Caco-2 (cell line): ENCODE data around the gene HSD17B3. TPM values are rescaled to one million over a fixed set of nuclear protein-coding genes. Genes with fewer than 3 reads are reported as not detected.

Experiments
- BruUV-seq: library from RNA; stranded (reverse); fragments of 400-500 nt; replicated peaks from 2 replicates; lab custom pipeline; 2021; lab: Mats Ljungman, UMichigan
- CTCF ChIA-PET: fragments of 300-600 bp; sonication (Branson Sonifier 250); formaldehyde crosslinking; loops from one replicate; lab custom pipeline; 2022; ENCODE audit warnings: antibody characterized with exemption; lab: Charles Lee
- POLR2A ChIA-PET: fragments of 300-600 bp; sonication (Branson Sonifier 250); formaldehyde crosslinking; loops from one replicate; lab custom pipeline; 2022; ENCODE audit warnings: antibody characterized with exemption; lab: Charles Lee
- DNase-seq, 2 experiments: peaks; one replicate each; pipeline versions ENCODE4 v3.0.0 to v3.0.0-alpha.2; 2020 to 2022
- H3K27me3 ChIP-seq: replicated peaks from 2 replicates; pipeline ENCODE4 v1.6.0; 2011; ENCODE audit warnings: low read length; ENCODE audit not compliant: control insufficient read depth, insufficient read depth
- H3K36me3 ChIP-seq: 2 replicates; pipeline ENCODE4 v1.5.1; 2011; ENCODE audit warnings: low read length; ENCODE audit not compliant: control insufficient read depth, insufficient read depth
- H3K4me1 ChIP-seq: fragments of 250-450 bp; sonication (Bioruptor Pico); 2 replicates; pipeline ENCODE4 v1.5.1; 2020; ENCODE audit warnings: mild to moderate bottlenecking
- H3K4me3 ChIP-seq: 2 replicates; pipeline ENCODE4 v1.5.1; 2011; ENCODE audit warnings: low read depth, mild to moderate bottlenecking, control low read depth, low read length
- H3K9me3 ChIP-seq: fragments of 250-450 bp; sonication (Bioruptor Pico); 2 replicates; pipeline ENCODE4 v1.5.1; 2020; ENCODE audit warnings: mild to moderate bottlenecking, moderate library complexity
- H3K27ac Mint-ChIP-seq: one replicate; pipeline ENCODE4 v1.8.0; 2022; ENCODE audit warnings: mixed read lengths; ENCODE audit not compliant: unreplicated experiment
- H3K27me3 Mint-ChIP-seq: one replicate; pipeline ENCODE4 v1.8.0; 2022; ENCODE audit warnings: mixed read lengths; ENCODE audit not compliant: insufficient read depth, unreplicated experiment
- H3K36me3 Mint-ChIP-seq: one replicate; pipeline ENCODE4 v1.8.0; 2022; ENCODE audit warnings: mild to moderate bottlenecking, mixed read lengths; ENCODE audit not compliant: insufficient read depth, unreplicated experiment
- H3K4me1 Mint-ChIP-seq: one replicate; pipeline ENCODE4 v1.8.0; 2022; ENCODE audit warnings: low read depth, mixed read lengths; ENCODE audit not compliant: unreplicated experiment
- H3K4me3 Mint-ChIP-seq: one replicate; pipeline ENCODE4 v1.8.0; 2022; ENCODE audit warnings: mild to moderate bottlenecking, moderate library complexity, mixed read lengths; ENCODE audit not compliant: unreplicated experiment
- H3K9me3 Mint-ChIP-seq: one replicate; pipeline ENCODE4 v1.8.0; 2022; ENCODE audit warnings: mixed read lengths; ENCODE audit not compliant: unreplicated experiment
- intact Hi-C: fragments of 100-400 bp; cut with micrococcal nuclease; formaldehyde crosslinking; loops from one replicate; pipeline ENCODE4 v1.10.0; 2022; ENCODE audit not compliant: unreplicated experiment
- total RNA-seq: library from RNA; stranded (reverse); gene quantifications from 2 replicates; pipeline ENCODE4 v1.2.3, GENCODE V29; 2022
- TF ChIP-seq, protein P1 (sequence below), 2 experiments: fragments of 200-600 bp in 1 of 2; IDR thresholded peaks; 1 replicate in 1 of 2; 2 replicates in 1 of 2; pipeline versions ENCODE4 v1.5.1 to v1.8.0; 2011 to 2022; ENCODE audit warnings: antibody characterized with exemption in 1 of 2, control low read depth in 1 of 2, inconsistent platforms in 1 of 2, low read depth in 1 of 2, low read length in 1 of 2, mild to moderate bottlenecking in 1 of 2, moderate library complexity in 1 of 2; ENCODE audit not compliant: insufficient read depth in 1 of 2, severe bottlenecking in 1 of 2, unreplicated experiment in 1 of 2

HSD17B3 gene
- total RNA-seq, 1 experiment from 2014 or later, result not detected

DNA sequence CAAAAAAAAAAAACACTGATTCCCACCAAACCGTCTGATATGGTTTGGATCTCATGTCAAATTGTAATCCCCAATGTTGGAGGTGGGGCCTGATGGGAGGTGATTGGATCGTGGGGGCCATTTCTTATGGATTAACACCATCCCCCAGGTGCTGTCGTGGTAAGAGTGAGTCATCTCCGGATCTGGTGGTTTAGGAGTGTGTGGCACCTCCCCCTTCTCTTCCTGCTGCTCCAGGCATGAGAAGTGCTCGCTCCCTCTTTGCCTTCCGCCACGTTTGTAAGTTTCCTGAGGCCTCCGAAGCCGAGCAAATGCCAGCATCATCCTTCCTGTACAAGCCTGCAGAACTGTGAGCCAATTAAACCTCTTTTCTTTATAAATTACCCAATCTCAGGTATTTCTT is 45.2 kb downstream of the HSD17B3 start:
- Mint-ChIP-seq H3K27ac (no peak overlapping the region), H3K36me3 (no peaks in the 10 kb centered on the region), H3K9me3 (no peaks in the 10 kb centered on the region), H3K4me3 (no peak overlapping the region), H3K4me1 (no peaks in the 10 kb centered on the region), H3K27me3 (no peaks in the 10 kb centered on the region)
- H3K4me1 ChIP-seq, result no peaks in the 10 kb centered on the region
- no peak overlapping the region for H3K4me3 ChIP-seq
- ChIA-PET POLR2A (no interaction called here), CTCF (no interaction called here)
- no peaks in the 10 kb centered on the region for H3K36me3 ChIP-seq
- TF ChIP-seq, protein P1, sequence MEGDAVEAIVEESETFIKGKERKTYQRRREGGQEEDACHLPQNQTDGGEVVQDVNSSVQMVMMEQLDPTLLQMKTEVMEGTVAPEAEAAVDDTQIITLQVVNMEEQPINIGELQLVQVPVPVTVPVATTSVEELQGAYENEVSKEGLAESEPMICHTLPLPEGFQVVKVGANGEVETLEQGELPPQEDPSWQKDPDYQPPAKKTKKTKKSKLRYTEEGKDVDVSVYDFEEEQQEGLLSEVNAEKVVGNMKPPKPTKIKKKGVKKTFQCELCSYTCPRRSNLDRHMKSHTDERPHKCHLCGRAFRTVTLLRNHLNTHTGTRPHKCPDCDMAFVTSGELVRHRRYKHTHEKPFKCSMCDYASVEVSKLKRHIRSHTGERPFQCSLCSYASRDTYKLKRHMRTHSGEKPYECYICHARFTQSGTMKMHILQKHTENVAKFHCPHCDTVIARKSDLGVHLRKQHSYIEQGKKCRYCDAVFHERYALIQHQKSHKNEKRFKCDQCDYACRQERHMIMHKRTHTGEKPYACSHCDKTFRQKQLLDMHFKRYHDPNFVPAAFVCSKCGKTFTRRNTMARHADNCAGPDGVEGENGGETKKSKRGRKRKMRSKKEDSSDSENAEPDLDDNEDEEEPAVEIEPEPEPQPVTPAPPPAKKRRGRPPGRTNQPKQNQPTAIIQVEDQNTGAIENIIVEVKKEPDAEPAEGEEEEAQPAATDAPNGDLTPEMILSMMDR (IDR thresholded peaks at IDR 0.05; ENCODE audit: insufficient read depth in 1 of 2, low read depth in 1 of 2, low read length in 1 of 2, severe bottlenecking in 1 of 2, unreplicated experiment in 1 of 2), result no peak
- BruUV-seq, result no TSS peak
- no peak for DNase-seq
- intact Hi-C loops, result no loop called here
- no peaks in the 10 kb centered on the region for H3K27me3 ChIP-seq
- no peaks in the 10 kb centered on the region for H3K9me3 ChIP-seq

- no peak for DNase-seq
- intact Hi-C loops, result no loop called here
- H3K36me3 ChIP-seq, result no peaks in the 10 kb centered on the region
- no peak overlapping the region for H3K27ac Mint-ChIP-seq
- H3K27me3 ChIP-seq, result no peaks in the 10 kb centered on the region
- no peaks in the 10 kb centered on the region for H3K4me1 ChIP-seq
- POLR2A ChIA-PET, result no interaction called here
- H3K4me1 Mint-ChIP-seq, result no peaks in the 10 kb centered on the region
- H3K4me3 ChIP-seq, result no peak overlapping the region
- BruUV-seq, result no TSS peak
- no peaks in the 10 kb centered on the region for H3K9me3 Mint-ChIP-seq
- no peaks in the 10 kb centered on the region for H3K9me3 ChIP-seq
- TF ChIP-seq, protein P1 (IDR thresholded peaks at IDR 0.05; ENCODE audit: insufficient read depth in 1 of 2, low read depth in 1 of 2, low read length in 1 of 2, severe bottlenecking in 1 of 2, unreplicated experiment in 1 of 2), result no peak
- CTCF ChIA-PET, result no interaction called here
- no peak overlapping the region for H3K4me3 Mint-ChIP-seq
- H3K27me3 Mint-ChIP-seq, result no peaks in the 10 kb centered on the region
- H3K36me3 Mint-ChIP-seq, result no peaks in the 10 kb centered on the region
Measured at GRCh38 chr9:96255698-96256097, 46.3 kb downstream of the HSD17B3 start.

- DNase-seq, result no peak
- no peaks in the 10 kb centered on the region for H3K9me3 ChIP-seq
- no peak overlapping the region for H3K4me3 Mint-ChIP-seq
Measured at GRCh38 chr9:96253059-96253696, 48.8 kb downstream of the HSD17B3 start.

More at GRCh38 chr9:96253059-96253696, 48.8 kb downstream of the HSD17B3 start:
- Mint-ChIP-seq H3K36me3 (no peaks in the 10 kb centered on the region), H3K27me3 (no peaks in the 10 kb centered on the region), H3K9me3 (no peaks in the 10 kb centered on the region), H3K27ac (no peak overlapping the region), H3K4me1 (no peaks in the 10 kb centered on the region)
- H3K36me3 ChIP-seq, result no peaks in the 10 kb centered on the region
- TF ChIP-seq, protein P1 (IDR thresholded peaks at IDR 0.05; ENCODE audit: insufficient read depth in 1 of 2, low read depth in 1 of 2, low read length in 1 of 2, severe bottlenecking in 1 of 2, unreplicated experiment in 1 of 2), result no peak
- H3K27me3 ChIP-seq, result no peaks in the 10 kb centered on the region
- no peak overlapping the region for H3K4me3 ChIP-seq
- POLR2A ChIA-PET, result no interaction called here
- BruUV-seq, result no TSS peak
- intact Hi-C loops, result no loop called here
- H3K4me1 ChIP-seq, result no peaks in the 10 kb centered on the region
- CTCF ChIA-PET, result no interaction called here
